Kidney (tissue), 14 donors: ENCODE measurements around the gene CAPN12. TPM values are rescaled to one million over a fixed set of nuclear protein-coding genes. Genes with fewer than 3 reads are reported as not detected.
"Not testable (repeated sequence)": the region's sequence is repeated elsewhere in the genome, so short reads cannot be mapped to it uniquely, and the experiment has no call there.

Experiments
- DNase-seq, 5 donors: peaks; one replicate each; pipeline ENCODE4 v3.0.0-alpha.2; 2013 to 2020
- FAIRE-seq: peaks from 2 replicates; lab custom pipeline; 2012; peaks lifted over from hg19 to GRCh38; lab: Jason Lieb, UNC
- H3K27ac ChIP-seq, 2 donors: one replicate each; pipeline ENCODE4 v1.7.0; 2013; ENCODE audit warnings: low read depth in 2 of 2, low read length in 2 of 2, inconsistent platforms in 1 of 2
- H3K27me3 ChIP-seq: one replicate; pipeline ENCODE4 v1.7.1; 2013; ENCODE audit warnings: low read length, inconsistent platforms; ENCODE audit not compliant: control insufficient read depth, insufficient read depth
- H3K36me3 ChIP-seq, 3 donors: one replicate each; pipeline versions ENCODE4 v1.7.0 to v1.7.1; 2013; ENCODE audit warnings: low read length in 3 of 3, control low read depth in 1 of 3, inconsistent platforms in 1 of 3; ENCODE audit not compliant: insufficient read depth in 3 of 3, control insufficient read depth in 2 of 3
- H3K4me1 ChIP-seq, 3 donors: one replicate each; pipeline versions ENCODE4 v1.7.0 to v1.7.1; 2013; ENCODE audit warnings: low read length in 3 of 3, inconsistent platforms in 1 of 3, low read depth in 1 of 3; ENCODE audit not compliant: control insufficient read depth in 2 of 3, insufficient read depth in 2 of 3
- H3K4me3 ChIP-seq, 3 donors: one replicate each; pipeline versions ENCODE4 v1.7.0 to v1.8.1; 2013; ENCODE audit warnings: low read length in 3 of 3, control low read depth in 1 of 3, inconsistent platforms in 1 of 3
- H3K9ac ChIP-seq, 3 donors: one replicate each; pipeline versions ENCODE4 v1.7.0 to v1.7.1; 2013; ENCODE audit warnings: low read length in 3 of 3, control low read depth in 1 of 3, inconsistent platforms in 1 of 3
- H3K9me3 ChIP-seq, 3 donors: one replicate each; pipeline versions ENCODE4 v1.7.0 to v1.7.1; 2013; ENCODE audit warnings: low read length in 3 of 3, control low read depth in 1 of 3, inconsistent platforms in 1 of 3; ENCODE audit not compliant: control insufficient read depth in 2 of 3, insufficient read depth in 1 of 3
- CTCF ChIP-seq: IDR thresholded peaks from 3 replicates; pipeline ENCODE4 v1.5.1; 2012; ENCODE audit warnings: mild to moderate bottlenecking, moderate library complexity, borderline replicate concordance; ENCODE audit not compliant: insufficient read depth; ENCODE audit errors: extremely low read depth
- intact Hi-C: fragments of 100-400 bp; cut with DNase I; formaldehyde crosslinking; loops from one replicate; pipeline ENCODE4 v1.11.1; 2022
- polyA plus RNA-seq: library from polyadenylated mRNA; stranded (reverse); fragments of 350-450 nt; fragmentation: Illumina TruSeq; extraction: RNeasy Lipid Tissue Mini Kit (QIAGEN cat#74804); gene quantifications from one replicate; pipeline ENCODE4 v1.2.3, GENCODE V29; 2014; ENCODE audit warnings: low read depth, low replicate concordance; ENCODE audit not compliant: insufficient read depth
- total RNA-seq: library from RNA; stranded (reverse); fragmentation: NEBNext Ultra II Directional; extraction: Animal tissue kit (Norgen Biotek cat#: 25700); gene quantifications from one replicate; pipeline ENCODE4 v1.2.1, GENCODE V29; 2021
- donor health status: control.
- donor health status: control.
- donor health status: control.
- donor health status: control.
- donor health status: control.
- donor health status: DM: yes; HTN: yes; CAD: no.
- donor health status: Normal renal cell carcinoma (clear cell type).

Gene CAPN12
- total and polyA plus RNA-seq, 2 donors from 2014 or later, result 27.1 to 31.1 TPM

GRCh38 chr19:38778733-38779132 lies 34.5 kb upstream of the CAPN12 start:
- Histone ChIP-seq H3K4me1 (no peaks in the 10 kb centered on the region), H3K4me3 (no peak overlapping the region), H3K27me3 (no peaks in the 10 kb centered on the region), H3K9ac (no peak overlapping the region), H3K36me3 (no peaks in the 10 kb centered on the region), H3K27ac (no peak overlapping the region), H3K9me3 (no peaks in the 10 kb centered on the region)
- TF ChIP-seq CTCF, result no peak
- FAIRE-seq (no peak), DNase-seq (no peak)
- intact Hi-C loops, result loop anchor here (10.0 kb wide), 1 partner anchor 46 kb away; no protein-coding TSS in a partner anchor

- FAIRE-seq (no peak), DNase-seq (no peak)
- no peak for TF ChIP-seq CTCF
- intact Hi-C loops, result loop anchor here (10.0 kb wide), 1 partner anchor 50 kb away; no protein-coding TSS in a partner anchor
- Histone ChIP-seq H3K27ac (no peak overlapping the region), H3K4me1 (peaks cover 0 to 2% (median 0%) of the 10 kb centered on the region in 3 donors), H3K9me3 (no peaks in the 10 kb centered on the region), H3K36me3 (no peaks in the 10 kb centered on the region), H3K27me3 (no peaks in the 10 kb centered on the region), H3K9ac (no peak overlapping the region), H3K4me3 (no peak overlapping the region)
These were observed 30.1 kb upstream of the CAPN12 start for GRCh38 chr19:38774181-38774950.

- intact Hi-C loops, result loop anchor here (10.0 kb wide), 1 partner anchor 51 kb away; no protein-coding TSS in a partner anchor
- H3K27ac ChIP-seq, result no peak within 1 kb of the TSS
- no peak for FAIRE-seq
These were observed 29.3 kb upstream of the CAPN12 start, which contains the start of gene LGALS7 for GRCh38 chr19:38773469-38774177. Gene LGALS7, minus strand, starts transcription at chr19:38773517. Its CDS starts 25 bp downstream, at chr19:38773492.

GRCh38 chr19:38771569-38771968 lies 27.3 kb upstream of the CAPN12 start:
- H3K9me3 ChIP-seq, H3K36me3 ChIP-seq, H3K27me3 ChIP-seq, H3K27ac ChIP-seq, H3K9ac ChIP-seq, DNase-seq, H3K4me3 ChIP-seq, FAIRE-seq, H3K4me1 ChIP-seq: not testable (repeated sequence)
- intact Hi-C loops, result loop anchor here (10.0 kb wide), 1 partner anchor 53 kb away; no protein-coding TSS in a partner anchor

More at GRCh38 chr19:38773469-38774177, 29.3 kb upstream of the CAPN12 start, which contains the start of gene LGALS7:
- Histone ChIP-seq H3K4me3 (no peak within 1 kb of the TSS), H3K9me3 (no peaks in the 10 kb centered on the region), H3K4me1 (peaks cover 0 to 2% (median 0%) of the 10 kb centered on the region in 3 donors), H3K9ac (no peak within 1 kb of the TSS), H3K27me3 (no peaks in the 10 kb centered on the region), H3K36me3 (no peaks in the 10 kb centered on the region)
- DNase-seq, result no peak
- TF ChIP-seq CTCF, result no peak

- H3K4me1 ChIP-seq, H3K27me3 ChIP-seq, FAIRE-seq, H3K4me3 ChIP-seq, DNase-seq, H3K36me3 ChIP-seq, H3K27ac ChIP-seq, H3K9me3 ChIP-seq, H3K9ac ChIP-seq: not testable (repeated sequence)
- intact Hi-C loops, result loop anchor here (10.0 kb wide), 1 partner anchor 54 kb away; no protein-coding TSS in a partner anchor
These were observed 26.6 kb upstream of the CAPN12 start for GRCh38 chr19:38770949-38771275.
